WTC11 (cell line): Measurements from ENCODE around the gene SRMS. TPM values are rescaled to one million over a fixed set of nuclear protein-coding genes. Genes with fewer than 3 reads are reported as not detected.

ENCODE experiments used
- ATAC-seq: fragments of 200-7000 bp; cut with Tn5 transposase; 2 replicates; pipeline ENCODE4 v1.10.0; 2021; ENCODE audit warnings: mild to moderate bottlenecking, moderate library complexity
- CTCF ChIA-PET: fragments of 300-600 bp; sonication (Branson Sonifier 250); formaldehyde crosslinking; loops from one replicate; lab custom pipeline; 2021; ENCODE audit warnings: antibody characterized with exemption; lab: Charles Lee
- POLR2A ChIA-PET: fragments of 350-600 bp; sonication (Branson Sonifier 250); formaldehyde crosslinking; loops from one replicate; lab custom pipeline; 2021; ENCODE audit warnings: antibody characterized with exemption; lab: Charles Lee
- DNase-seq: peaks from one replicate; pipeline ENCODE4 v3.0.0; 2021; ENCODE audit warnings: low spot score
- H3K27ac Mint-ChIP-seq: 2 replicates; pipeline ENCODE4 v1.8.0; 2021; ENCODE audit warnings: mixed read lengths
- H3K27me3 Mint-ChIP-seq: 2 replicates; pipeline ENCODE4 v1.8.0; 2021; ENCODE audit warnings: low read depth, mild to moderate bottlenecking, moderate library complexity, mixed read lengths
- H3K36me3 Mint-ChIP-seq: 2 replicates; pipeline ENCODE4 v1.8.0; 2021; ENCODE audit warnings: mixed read lengths
- H3K4me1 Mint-ChIP-seq: 2 replicates; pipeline ENCODE4 v1.8.0; 2022; ENCODE audit warnings: mixed read lengths
- H3K4me3 Mint-ChIP-seq: 2 replicates; pipeline ENCODE4 v1.8.0; 2021; ENCODE audit warnings: mild to moderate bottlenecking, moderate library complexity, mixed read lengths
- H3K9me3 Mint-ChIP-seq: 2 replicates; pipeline ENCODE4 v1.8.0; 2021; ENCODE audit warnings: mixed read lengths
- CREB1 ChIP-seq: sonication (generic); formaldehyde crosslinking; IDR thresholded peaks from 2 replicates; pipeline ENCODE4 v1.8.0; 2023; ENCODE audit warnings: mild to moderate bottlenecking, missing genetic modification reagents
- E2F5 ChIP-seq: sonication (generic); formaldehyde crosslinking; IDR thresholded peaks from 2 replicates; pipeline ENCODE4 v1.8.1; 2022; ENCODE audit warnings: mild to moderate bottlenecking, moderate library complexity, missing genetic modification reagents
- ERG ChIP-seq: fragments of 250-450 bp; sonication (Bioruptor Pico); IDR thresholded peaks from 2 replicates; pipeline ENCODE4 v1.8.0; 2021; ENCODE audit warnings: mild to moderate bottlenecking
- FOXP1 ChIP-seq: sonication (generic); formaldehyde crosslinking; IDR thresholded peaks from 2 replicates; pipeline ENCODE4 v1.8.0; 2022; ENCODE audit warnings: missing genetic modification reagents, mild to moderate bottlenecking, moderate library complexity, borderline replicate concordance
- GTF2I ChIP-seq: fragments of 250-450 bp; sonication (Bioruptor Pico); conservative IDR thresholded peaks from 2 replicates; pipeline ENCODE4 v1.4.0; 2021; ENCODE audit warnings: mild to moderate bottlenecking
- HMGA2 ChIP-seq: fragments of 250-450 bp; sonication (Bioruptor Pico); IDR thresholded peaks from 2 replicates; pipeline ENCODE4 v1.4.0; 2021; ENCODE audit warnings: mild to moderate bottlenecking, moderate library complexity
- KAT7 ChIP-seq: sonication (generic); formaldehyde crosslinking; IDR thresholded peaks from 2 replicates; pipeline ENCODE4 v1.8.1; 2023; ENCODE audit warnings: missing genetic modification reagents, mild to moderate bottlenecking, borderline replicate concordance
- NR1H2 ChIP-seq: sonication (generic); formaldehyde crosslinking; IDR thresholded peaks from 2 replicates; pipeline ENCODE4 v1.9.0; 2021; ENCODE audit warnings: mild to moderate bottlenecking, moderate library complexity, missing genetic modification reagents
- PRRX2 ChIP-seq: fragments of 250-450 bp; sonication (Bioruptor Pico); IDR thresholded peaks from 2 replicates; pipeline ENCODE4 v1.8.0; 2021; ENCODE audit warnings: mild to moderate bottlenecking
- RORB ChIP-seq: fragments of 250-450 bp; sonication (Bioruptor Pico); IDR thresholded peaks from 2 replicates; pipeline ENCODE4 v1.9.0; 2021; ENCODE audit warnings: mild to moderate bottlenecking
- TCF7 ChIP-seq: sonication (generic); formaldehyde crosslinking; IDR thresholded peaks from 2 replicates; pipeline ENCODE4 v1.8.0; 2022; ENCODE audit warnings: mild to moderate bottlenecking, low read depth, missing genetic modification reagents, moderate library complexity
- ZNF219 ChIP-seq: sonication (generic); formaldehyde crosslinking; IDR thresholded peaks from 2 replicates; pipeline ENCODE4 v1.8.0; 2023; ENCODE audit warnings: missing genetic modification reagents, mild to moderate bottlenecking, borderline replicate concordance
- ZNF396 ChIP-seq: fragments of 250-450 bp; sonication (Bioruptor Pico); IDR thresholded peaks from 2 replicates; pipeline ENCODE4 v1.8.0; 2021; ENCODE audit warnings: mild to moderate bottlenecking, moderate library complexity, borderline replicate concordance
- ZNF416 ChIP-seq: fragments of 250-450 bp; sonication (Bioruptor Pico); IDR thresholded peaks from 2 replicates; pipeline ENCODE4 v1.9.0; 2021; ENCODE audit warnings: mild to moderate bottlenecking, inconsistent platforms
- ZNF425 ChIP-seq: fragments of 250-450 bp; sonication (Bioruptor Pico); conservative IDR thresholded peaks from 2 replicates; pipeline ENCODE4 v1.9.0; 2021; ENCODE audit warnings: mild to moderate bottlenecking
- total RNA-seq: library from RNA; stranded (reverse); gene quantifications from 3 replicates; pipeline ENCODE4 v1.2.3, GENCODE V29; 2021
- TF ChIP-seq, protein P1 (sequence below): sonication (generic); formaldehyde crosslinking; IDR thresholded peaks from 2 replicates; pipeline ENCODE4 v1.8.1; 2022; ENCODE audit warnings: mild to moderate bottlenecking, missing genetic modification reagents, moderate library complexity, borderline replicate concordance
- TF ChIP-seq, protein P2 (sequence below): fragments of 250-450 bp; sonication (Bioruptor Pico); IDR thresholded peaks from 2 replicates; pipeline ENCODE4 v1.9.0; 2021; ENCODE audit warnings: mild to moderate bottlenecking, borderline replicate concordance
- TF ChIP-seq, protein P3 (sequence below): sonication (generic); formaldehyde crosslinking; IDR thresholded peaks from 2 replicates; pipeline ENCODE4 v1.8.1; 2023; ENCODE audit warnings: mild to moderate bottlenecking, missing genetic modification reagents, moderate library complexity
- TF ChIP-seq, protein P4 (sequence below): fragments of 250-450 bp; sonication (Bioruptor Pico); IDR thresholded peaks from 2 replicates; pipeline ENCODE4 v1.9.0; 2021; ENCODE audit warnings: mild to moderate bottlenecking
- TF ChIP-seq, protein P5 (sequence below): sonication (generic); formaldehyde crosslinking; IDR thresholded peaks from 2 replicates; pipeline ENCODE4 v1.8.0; 2023; ENCODE audit warnings: missing genetic modification reagents

The SRMS gene
- total RNA-seq, 1 experiment from 2014 or later, result 0.26 TPM

DNA sequence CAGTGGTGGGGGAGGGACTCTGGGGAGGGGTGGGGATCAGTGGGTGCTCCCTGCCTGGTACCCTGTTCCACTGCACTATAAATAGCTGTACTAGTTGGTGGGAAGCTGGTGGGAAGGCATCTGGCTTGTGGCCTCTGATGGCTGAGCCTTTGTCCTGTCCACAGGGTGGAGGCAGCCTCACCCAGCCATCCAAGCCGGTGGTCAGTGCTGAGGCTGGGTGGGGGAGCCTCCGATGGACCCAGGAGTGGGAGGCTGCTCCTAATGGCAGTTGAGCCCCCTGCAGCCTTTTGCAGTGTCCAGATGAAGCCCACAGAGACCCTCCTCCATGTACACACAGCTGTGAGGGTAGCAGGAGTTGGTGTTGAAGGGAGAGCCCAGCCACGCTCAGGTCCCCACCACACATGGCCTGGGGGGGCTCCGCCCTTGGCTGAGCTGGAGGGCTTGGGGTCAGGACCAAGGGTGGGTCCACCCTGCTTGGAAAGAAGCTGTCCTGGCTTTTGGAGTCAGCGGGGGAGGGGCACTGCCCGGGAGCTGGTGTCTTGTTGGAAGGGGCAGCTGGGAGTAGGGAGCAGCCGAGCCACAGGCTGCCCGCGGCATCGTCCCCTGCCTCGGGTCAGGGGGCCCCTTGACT, 24.5 kb downstream of the SRMS start:
- no peak overlapping the region for H3K27ac Mint-ChIP-seq
- TF ChIP-seq E2F5 (CRISPR knock-in tag) (no peak), RORB (CRISPR knock-in tag) (no peak), HMGA2 (no peak), ZNF219 (CRISPR knock-in tag) (no peak), FOXP1 (CRISPR knock-in tag) (no peak), CREB1 (CRISPR knock-in tag) (no peak), ZNF396 (CRISPR knock-in tag) (no peak), NR1H2 (CRISPR knock-in tag) (no peak), GTF2I (CRISPR knock-in tag) (no peak), PRRX2 (CRISPR knock-in tag) (no peak), ERG (CRISPR knock-in tag) (no peak), ZNF416 (CRISPR knock-in tag) (no peak), TCF7 (CRISPR knock-in tag) (no peak), KAT7 (no peak), ZNF425 (no peak)
- TF ChIP-seq, protein P1, sequence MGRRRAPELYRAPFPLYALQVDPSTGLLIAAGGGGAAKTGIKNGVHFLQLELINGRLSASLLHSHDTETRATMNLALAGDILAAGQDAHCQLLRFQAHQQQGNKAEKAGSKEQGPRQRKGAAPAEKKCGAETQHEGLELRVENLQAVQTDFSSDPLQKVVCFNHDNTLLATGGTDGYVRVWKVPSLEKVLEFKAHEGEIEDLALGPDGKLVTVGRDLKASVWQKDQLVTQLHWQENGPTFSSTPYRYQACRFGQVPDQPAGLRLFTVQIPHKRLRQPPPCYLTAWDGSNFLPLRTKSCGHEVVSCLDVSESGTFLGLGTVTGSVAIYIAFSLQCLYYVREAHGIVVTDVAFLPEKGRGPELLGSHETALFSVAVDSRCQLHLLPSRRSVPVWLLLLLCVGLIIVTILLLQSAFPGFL (CRISPR knock-in tag), result no peak
- TF ChIP-seq, protein P2, sequence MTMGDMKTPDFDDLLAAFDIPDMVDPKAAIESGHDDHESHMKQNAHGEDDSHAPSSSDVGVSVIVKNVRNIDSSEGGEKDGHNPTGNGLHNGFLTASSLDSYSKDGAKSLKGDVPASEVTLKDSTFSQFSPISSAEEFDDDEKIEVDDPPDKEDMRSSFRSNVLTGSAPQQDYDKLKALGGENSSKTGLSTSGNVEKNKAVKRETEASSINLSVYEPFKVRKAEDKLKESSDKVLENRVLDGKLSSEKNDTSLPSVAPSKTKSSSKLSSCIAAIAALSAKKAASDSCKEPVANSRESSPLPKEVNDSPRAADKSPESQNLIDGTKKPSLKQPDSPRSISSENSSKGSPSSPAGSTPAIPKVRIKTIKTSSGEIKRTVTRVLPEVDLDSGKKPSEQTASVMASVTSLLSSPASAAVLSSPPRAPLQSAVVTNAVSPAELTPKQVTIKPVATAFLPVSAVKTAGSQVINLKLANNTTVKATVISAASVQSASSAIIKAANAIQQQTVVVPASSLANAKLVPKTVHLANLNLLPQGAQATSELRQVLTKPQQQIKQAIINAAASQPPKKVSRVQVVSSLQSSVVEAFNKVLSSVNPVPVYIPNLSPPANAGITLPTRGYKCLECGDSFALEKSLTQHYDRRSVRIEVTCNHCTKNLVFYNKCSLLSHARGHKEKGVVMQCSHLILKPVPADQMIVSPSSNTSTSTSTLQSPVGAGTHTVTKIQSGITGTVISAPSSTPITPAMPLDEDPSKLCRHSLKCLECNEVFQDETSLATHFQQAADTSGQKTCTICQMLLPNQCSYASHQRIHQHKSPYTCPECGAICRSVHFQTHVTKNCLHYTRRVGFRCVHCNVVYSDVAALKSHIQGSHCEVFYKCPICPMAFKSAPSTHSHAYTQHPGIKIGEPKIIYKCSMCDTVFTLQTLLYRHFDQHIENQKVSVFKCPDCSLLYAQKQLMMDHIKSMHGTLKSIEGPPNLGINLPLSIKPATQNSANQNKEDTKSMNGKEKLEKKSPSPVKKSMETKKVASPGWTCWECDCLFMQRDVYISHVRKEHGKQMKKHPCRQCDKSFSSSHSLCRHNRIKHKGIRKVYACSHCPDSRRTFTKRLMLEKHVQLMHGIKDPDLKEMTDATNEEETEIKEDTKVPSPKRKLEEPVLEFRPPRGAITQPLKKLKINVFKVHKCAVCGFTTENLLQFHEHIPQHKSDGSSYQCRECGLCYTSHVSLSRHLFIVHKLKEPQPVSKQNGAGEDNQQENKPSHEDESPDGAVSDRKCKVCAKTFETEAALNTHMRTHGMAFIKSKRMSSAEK, result no peak
- TF ChIP-seq, protein P3, sequence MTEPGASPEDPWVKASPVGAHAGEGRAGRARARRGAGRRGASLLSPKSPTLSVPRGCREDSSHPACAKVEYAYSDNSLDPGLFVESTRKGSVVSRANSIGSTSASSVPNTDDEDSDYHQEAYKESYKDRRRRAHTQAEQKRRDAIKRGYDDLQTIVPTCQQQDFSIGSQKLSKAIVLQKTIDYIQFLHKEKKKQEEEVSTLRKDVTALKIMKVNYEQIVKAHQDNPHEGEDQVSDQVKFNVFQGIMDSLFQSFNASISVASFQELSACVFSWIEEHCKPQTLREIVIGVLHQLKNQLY (CRISPR knock-in tag), result no peak
- TF ChIP-seq, protein P4, sequence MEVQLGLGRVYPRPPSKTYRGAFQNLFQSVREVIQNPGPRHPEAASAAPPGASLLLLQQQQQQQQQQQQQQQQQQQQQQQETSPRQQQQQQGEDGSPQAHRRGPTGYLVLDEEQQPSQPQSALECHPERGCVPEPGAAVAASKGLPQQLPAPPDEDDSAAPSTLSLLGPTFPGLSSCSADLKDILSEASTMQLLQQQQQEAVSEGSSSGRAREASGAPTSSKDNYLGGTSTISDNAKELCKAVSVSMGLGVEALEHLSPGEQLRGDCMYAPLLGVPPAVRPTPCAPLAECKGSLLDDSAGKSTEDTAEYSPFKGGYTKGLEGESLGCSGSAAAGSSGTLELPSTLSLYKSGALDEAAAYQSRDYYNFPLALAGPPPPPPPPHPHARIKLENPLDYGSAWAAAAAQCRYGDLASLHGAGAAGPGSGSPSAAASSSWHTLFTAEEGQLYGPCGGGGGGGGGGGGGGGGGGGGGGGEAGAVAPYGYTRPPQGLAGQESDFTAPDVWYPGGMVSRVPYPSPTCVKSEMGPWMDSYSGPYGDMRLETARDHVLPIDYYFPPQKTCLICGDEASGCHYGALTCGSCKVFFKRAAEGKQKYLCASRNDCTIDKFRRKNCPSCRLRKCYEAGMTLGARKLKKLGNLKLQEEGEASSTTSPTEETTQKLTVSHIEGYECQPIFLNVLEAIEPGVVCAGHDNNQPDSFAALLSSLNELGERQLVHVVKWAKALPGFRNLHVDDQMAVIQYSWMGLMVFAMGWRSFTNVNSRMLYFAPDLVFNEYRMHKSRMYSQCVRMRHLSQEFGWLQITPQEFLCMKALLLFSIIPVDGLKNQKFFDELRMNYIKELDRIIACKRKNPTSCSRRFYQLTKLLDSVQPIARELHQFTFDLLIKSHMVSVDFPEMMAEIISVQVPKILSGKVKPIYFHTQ (CRISPR knock-in tag), result no peak
- TF ChIP-seq, protein P5, sequence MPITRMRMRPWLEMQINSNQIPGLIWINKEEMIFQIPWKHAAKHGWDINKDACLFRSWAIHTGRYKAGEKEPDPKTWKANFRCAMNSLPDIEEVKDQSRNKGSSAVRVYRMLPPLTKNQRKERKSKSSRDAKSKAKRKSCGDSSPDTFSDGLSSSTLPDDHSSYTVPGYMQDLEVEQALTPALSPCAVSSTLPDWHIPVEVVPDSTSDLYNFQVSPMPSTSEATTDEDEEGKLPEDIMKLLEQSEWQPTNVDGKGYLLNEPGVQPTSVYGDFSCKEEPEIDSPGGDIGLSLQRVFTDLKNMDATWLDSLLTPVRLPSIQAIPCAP (CRISPR knock-in tag), result no peak
- TF ChIP-seq, all 79 proteins: peak for 0
- DNase-seq (no peak), ATAC-seq (no peak)
- Mint-ChIP-seq H3K27me3 (peaks cover 9% of the 10 kb centered on the region; the same call in 1 of the 2 replicates), H3K9me3 (peaks cover 8% of the 10 kb centered on the region; the same call in 1 of the 2 replicates), H3K4me1 (peaks cover 14% of the 10 kb centered on the region), H3K36me3 (peaks cover 21% of the 10 kb centered on the region), H3K4me3 (no peak overlapping the region)
- ChIA-PET POLR2A (no interaction called here), CTCF (interaction anchor here (0.6 to 4.4 kb wide), 3 partner anchors 15 to 513 kb away, joined by 5 to 50 read pairs (median 5); partner anchors contain the start of gene PTK6)
